IMR-90 (cell line): Measurements from ENCODE around the gene VAV3.

Experiments used
- MAZ ChIP-seq: IDR thresholded peaks from 2 replicates; pipeline ENCODE4 v1.6.1; 2012; ENCODE audit warnings: low read depth, mild to moderate bottlenecking, low read length, improper control_type of control experiment, moderate library complexity, borderline replicate concordance
- POLR2A ChIP-seq: IDR thresholded peaks from 2 replicates; pipeline ENCODE4 v1.6.1; 2012; ENCODE audit warnings: mild to moderate bottlenecking, low read depth, low read length
- USF2 ChIP-seq: fragments of 150-350 bp; IDR thresholded peaks from 2 replicates; pipeline ENCODE4 v1.6.1; 2017; ENCODE audit warnings: mild to moderate bottlenecking, antibody characterized with exemption, low read length, low read depth
- TF ChIP-seq, protein P1 (sequence below): conservative IDR thresholded peaks from 2 replicates; pipeline ENCODE4 v1.5.1; 2012; ENCODE audit warnings: mild to moderate bottlenecking, low read depth, low read length, improper control_type of control experiment

- TF ChIP-seq MAZ = no peak
- TF ChIP-seq, protein P1, sequence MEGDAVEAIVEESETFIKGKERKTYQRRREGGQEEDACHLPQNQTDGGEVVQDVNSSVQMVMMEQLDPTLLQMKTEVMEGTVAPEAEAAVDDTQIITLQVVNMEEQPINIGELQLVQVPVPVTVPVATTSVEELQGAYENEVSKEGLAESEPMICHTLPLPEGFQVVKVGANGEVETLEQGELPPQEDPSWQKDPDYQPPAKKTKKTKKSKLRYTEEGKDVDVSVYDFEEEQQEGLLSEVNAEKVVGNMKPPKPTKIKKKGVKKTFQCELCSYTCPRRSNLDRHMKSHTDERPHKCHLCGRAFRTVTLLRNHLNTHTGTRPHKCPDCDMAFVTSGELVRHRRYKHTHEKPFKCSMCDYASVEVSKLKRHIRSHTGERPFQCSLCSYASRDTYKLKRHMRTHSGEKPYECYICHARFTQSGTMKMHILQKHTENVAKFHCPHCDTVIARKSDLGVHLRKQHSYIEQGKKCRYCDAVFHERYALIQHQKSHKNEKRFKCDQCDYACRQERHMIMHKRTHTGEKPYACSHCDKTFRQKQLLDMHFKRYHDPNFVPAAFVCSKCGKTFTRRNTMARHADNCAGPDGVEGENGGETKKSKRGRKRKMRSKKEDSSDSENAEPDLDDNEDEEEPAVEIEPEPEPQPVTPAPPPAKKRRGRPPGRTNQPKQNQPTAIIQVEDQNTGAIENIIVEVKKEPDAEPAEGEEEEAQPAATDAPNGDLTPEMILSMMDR = no peak
- no peak for TF ChIP-seq POLR2A
- no peak for TF ChIP-seq USF2
Observed at GRCh38 chr1:108009603-108010195, 44.7 kb upstream of the VAV3 start.
